ENCODE measurements around the gene SRPK2. TPM values are rescaled to one million over a fixed set of nuclear protein-coding genes. Genes with fewer than 3 reads are reported as not detected.

Gene SRPK2
- polyA plus RNA-seq, 1 of the 3 experiments (the other 2 are of a cell fraction): 15.4 TPM

DNA sequence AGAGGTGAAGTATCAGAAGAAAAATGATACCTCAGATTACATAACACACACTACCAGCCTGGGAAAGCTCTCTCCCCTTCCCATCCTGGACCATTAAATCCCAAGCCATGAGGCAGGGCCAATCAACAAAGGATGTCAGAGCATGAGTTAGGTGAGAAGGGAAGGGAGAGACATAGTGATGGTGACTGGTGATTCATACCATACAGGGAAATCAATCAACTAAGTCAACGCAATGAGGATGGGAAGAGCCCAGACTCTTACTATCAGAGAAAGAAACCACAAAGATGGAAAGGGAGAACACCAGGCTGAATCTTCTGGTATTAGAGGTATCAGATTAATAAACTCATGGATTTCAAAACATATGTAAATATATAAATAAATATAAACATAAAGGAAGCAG is 189.3 kb downstream of the SRPK2 start:
- Histone ChIP-seq H3K36me3 (replicated peaks in 1 of 2; ENCODE audit: control insufficient read depth in 1 of 2, insufficient read depth in 2 of 2, low read length in 1 of 2) (peaks cover 18 to 37% of the 10 kb centered on the region in 2 experiments), H4K20me1 (ENCODE audit: insufficient read depth) (peaks cover 21% of the 10 kb centered on the region), H3K4me1 (ENCODE audit: control insufficient read depth in 1 of 2, insufficient read depth in 2 of 2, low read depth in 1 of 2, low read length in 1 of 2) (peaks cover 0 to 6% of the 10 kb centered on the region in 2 experiments; a peak in 1 of 4 replicates), H3K4me2 (no peak overlapping the region), H3K9ac (no peak overlapping the region), H3F3A (replicated peaks; ENCODE audit: insufficient read depth) (no peaks in the 10 kb centered on the region), H3K9me3 (no peaks in the 10 kb centered on the region), H3K27ac (ENCODE audit: low read depth in 2 of 2, low read length in 1 of 2) (no peak overlapping the region), H3K79me2 (ENCODE audit: insufficient read depth) (peaks cover 52% of the 10 kb centered on the region; the same call in 1 of the 2 replicates), H3K9me2 (no peaks in the 10 kb centered on the region), H3K27me3 (ENCODE audit: insufficient read depth) (no peaks in the 10 kb centered on the region), H2AFZ (ENCODE audit: low read depth) (no peak overlapping the region), H3K4me3 (ENCODE audit: low read depth in 2 of 2, low read length in 1 of 2) (no peak overlapping the region)
- 96% methylated on average over 1 of the region's 1 CpG for WGBS (ENCODE audit: low lambda C conversion rate)
- no peak for DNase-seq
- CTCF ChIA-PET: interaction anchor here (0.6 to 1.6 kb wide), 3 partner anchors 10 to 300 kb away, joined by 3 to 5 read pairs (median 3); no protein-coding TSS in a partner anchor
- POLR2A ChIA-PET: no interaction called here
- no peak for TF ChIP-seq YY1 (IDR thresholded peaks at IDR 0.05; ENCODE audit: low read depth)
- no peak for TF ChIP-seq TAF1 (IDR thresholded peaks at IDR 0.05; ENCODE audit: borderline replicate concordance, low read depth, low read length)
- peak; percentile 36; the same call in 1 of the 2 replicates for TF ChIP-seq PBX3 (IDR thresholded peaks at IDR 0.05)

DNA sequence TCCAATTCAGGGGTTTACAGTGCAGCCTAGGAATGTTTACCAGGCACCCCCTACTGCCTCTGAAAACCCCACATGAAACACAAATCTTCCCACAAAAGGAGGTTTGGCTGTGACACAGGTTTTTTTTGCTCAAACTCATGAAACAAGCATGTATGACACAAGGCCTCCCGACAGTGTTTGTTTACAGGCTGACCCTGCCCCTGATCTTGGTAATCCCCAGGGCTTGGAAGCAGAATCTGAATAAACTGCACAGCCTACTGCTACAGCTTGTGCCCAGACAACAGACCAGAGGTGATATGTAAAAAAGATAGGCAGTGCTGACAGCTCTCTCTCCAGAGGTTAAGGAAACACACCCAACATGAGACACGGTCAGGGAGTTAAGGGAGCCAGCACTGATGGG is 190.5 kb downstream of the SRPK2 start:
- ChIA-PET POLR2A (no interaction called here), CTCF (interaction anchor here (1.6 kb wide), 1 partner anchor 9 kb away, joined by 5 read pairs; no protein-coding TSS in a partner anchor)
- Histone ChIP-seq H3K9me2 (no peaks in the 10 kb centered on the region), H3K9me3 (no peaks in the 10 kb centered on the region), H3K9ac (no peak overlapping the region), H3K36me3 (replicated peaks in 1 of 2; ENCODE audit: control insufficient read depth in 1 of 2, insufficient read depth in 2 of 2, low read length in 1 of 2) (peaks cover 18 to 37% of the 10 kb centered on the region in 2 experiments), H3K27me3 (ENCODE audit: insufficient read depth) (no peaks in the 10 kb centered on the region), H3K27ac (ENCODE audit: low read depth in 2 of 2, low read length in 1 of 2) (no peak overlapping the region), H3K4me2 (no peak overlapping the region), H2AFZ (ENCODE audit: low read depth) (no peak overlapping the region), H4K20me1 (ENCODE audit: insufficient read depth) (peaks cover 21% of the 10 kb centered on the region), H3K79me2 (ENCODE audit: insufficient read depth) (peaks cover 45% of the 10 kb centered on the region; the same call in 1 of the 2 replicates), H3K4me3 (ENCODE audit: low read depth in 2 of 2, low read length in 1 of 2) (no peak overlapping the region), H3F3A (replicated peaks; ENCODE audit: insufficient read depth) (no peaks in the 10 kb centered on the region), H3K4me1 (ENCODE audit: control insufficient read depth in 1 of 2, insufficient read depth in 2 of 2, low read depth in 1 of 2, low read length in 1 of 2) (peaks cover 0 to 6% of the 10 kb centered on the region in 2 experiments; a peak in 1 of 4 replicates)
- WGBS (ENCODE audit: low lambda C conversion rate): 72% methylated on average over 2 of the region's 2 CpGs
- DNase-seq: no peak
- TF ChIP-seq MAX (IDR thresholded peaks at IDR 0.05; ENCODE audit: low read depth): no peak
- no peak for TF ChIP-seq RXRA (IDR thresholded peaks at IDR 0.05; ENCODE audit: borderline replicate concordance, low read depth)
- TF ChIP-seq, protein P1, sequence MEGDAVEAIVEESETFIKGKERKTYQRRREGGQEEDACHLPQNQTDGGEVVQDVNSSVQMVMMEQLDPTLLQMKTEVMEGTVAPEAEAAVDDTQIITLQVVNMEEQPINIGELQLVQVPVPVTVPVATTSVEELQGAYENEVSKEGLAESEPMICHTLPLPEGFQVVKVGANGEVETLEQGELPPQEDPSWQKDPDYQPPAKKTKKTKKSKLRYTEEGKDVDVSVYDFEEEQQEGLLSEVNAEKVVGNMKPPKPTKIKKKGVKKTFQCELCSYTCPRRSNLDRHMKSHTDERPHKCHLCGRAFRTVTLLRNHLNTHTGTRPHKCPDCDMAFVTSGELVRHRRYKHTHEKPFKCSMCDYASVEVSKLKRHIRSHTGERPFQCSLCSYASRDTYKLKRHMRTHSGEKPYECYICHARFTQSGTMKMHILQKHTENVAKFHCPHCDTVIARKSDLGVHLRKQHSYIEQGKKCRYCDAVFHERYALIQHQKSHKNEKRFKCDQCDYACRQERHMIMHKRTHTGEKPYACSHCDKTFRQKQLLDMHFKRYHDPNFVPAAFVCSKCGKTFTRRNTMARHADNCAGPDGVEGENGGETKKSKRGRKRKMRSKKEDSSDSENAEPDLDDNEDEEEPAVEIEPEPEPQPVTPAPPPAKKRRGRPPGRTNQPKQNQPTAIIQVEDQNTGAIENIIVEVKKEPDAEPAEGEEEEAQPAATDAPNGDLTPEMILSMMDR (IDR thresholded peaks at IDR 0.05): no peak
- no peak for TF ChIP-seq FOXJ3 (CRISPR knock-in tag; IDR thresholded peaks at IDR 0.05)
- TF ChIP-seq GATA2 (CRISPR knock-in tag; IDR thresholded peaks at IDR 0.05): peak; percentile 8; the same call in 1 of the 2 replicates

Data from SK-N-SH (cell line).